ENCODE data around the gene PLD5. TPM values are rescaled to one million over a fixed set of nuclear protein-coding genes. Genes with fewer than 3 reads are reported as not detected.

Gene PLD5
- total and polyA plus RNA-seq, 2 of the 13 experiments (the other 11 are each of a cell fraction or from before 2014, with no cell fraction given) = not detected

GRCh38 chr1:242449661-242450060 is 74.8 kb downstream of the PLD5 start:
- no peaks in the 10 kb centered on the region for H3K79me2 ChIP-seq (ENCODE audit: insufficient read depth, low read length)
- no peaks in the 10 kb centered on the region for H3K9me3 ChIP-seq (ENCODE audit: low read length)
- no peak overlapping the region for H3K4me2 ChIP-seq (ENCODE audit: low read depth, low read length)
- ATAC-seq (no peak), DNase-seq (ENCODE audit: low spot score) (no peak), FAIRE-seq (no peak)
- H3K36me3 ChIP-seq (replicated peaks in 1 of 2; ENCODE audit: control insufficient read depth in 1 of 2, insufficient read depth in 2 of 2, low read length in 2 of 2) = no peaks in the 10 kb centered on the region
- no peak overlapping the region for H2AFZ ChIP-seq (ENCODE audit: low read length)
- H3K9ac ChIP-seq (ENCODE audit: insufficient read depth, low read depth, low read length) = no peak overlapping the region
- no peak overlapping the region for H3K27ac ChIP-seq (ENCODE audit: extremely low read length, insufficient read depth, low read length)
- no peaks in the 10 kb centered on the region for H3K4me1 ChIP-seq (ENCODE audit: insufficient read depth, low read length)
- no peak for TF ChIP-seq FIP1L1 (IDR thresholded peaks at IDR 0.05; ENCODE audit: borderline replicate concordance, insufficient read depth, low read depth, low read length)
- no peak for TF ChIP-seq ZFP41 (CRISPR knock-in tag; IDR thresholded peaks at IDR 0.05; ENCODE audit: borderline replicate concordance)
- no peak for TF ChIP-seq AHR (CRISPR knock-in tag; IDR thresholded peaks at IDR 0.05)
- TF ChIP-seq POLR2G (IDR thresholded peaks at IDR 0.05; ENCODE audit: low read depth, low read length) = no peak
- TF ChIP-seq ARNTL (CRISPR knock-in tag; IDR thresholded peaks at IDR 0.05) = no peak
- no peak for TF ChIP-seq ZNF180 (CRISPR knock-in tag; IDR thresholded peaks at IDR 0.05; ENCODE audit: borderline replicate concordance, low read depth)
- no peak for TF ChIP-seq ZSCAN30 (CRISPR knock-in tag; IDR thresholded peaks at IDR 0.05)
- no peak for TF ChIP-seq ZFP1 (CRISPR knock-in tag; IDR thresholded peaks at IDR 0.05)
- TF ChIP-seq ZSCAN20 (CRISPR knock-in tag; IDR thresholded peaks at IDR 0.05; ENCODE audit: borderline replicate concordance) = no peak
- no peak for TF ChIP-seq ATF7-NPFF (CRISPR knock-in tag; IDR thresholded peaks at IDR 0.05; ENCODE audit: low read depth)
- no peak for TF ChIP-seq NFAT5 (CRISPR knock-in tag; IDR thresholded peaks at IDR 0.05)
- TF ChIP-seq RNF219 (CRISPR knock-in tag; IDR thresholded peaks at IDR 0.05) = no peak
- no peak for TF ChIP-seq SMARCE1 (IDR thresholded peaks at IDR 0.05; ENCODE audit: borderline replicate concordance)
- no peak for TF ChIP-seq ZNF607 (CRISPR knock-in tag; IDR thresholded peaks at IDR 0.05; ENCODE audit: borderline replicate concordance)
- BruUV-seq (replicated peaks) = no TSS peak
- no peak overlapping the region for H3K4me3 ChIP-seq (replicated peaks in 1 of 3; ENCODE audit: insufficient read depth in 1 of 3, low read depth in 2 of 3, low read length in 3 of 3)
- intact Hi-C loops (cut with micrococcal nuclease; ENCODE audit: unreplicated experiment) (no loop called here), in situ Hi-C loops (cut with HindIII; ENCODE audit: extremely low pct_ligation_motif_present, low pct_unique_long_range_greater_than_20kb) (loop anchor here (25.0 kb wide), 1 partner anchor 888 kb away; no protein-coding TSS in a partner anchor)
- WGBS (ENCODE audit: low lambda C conversion rate) = 8% methylated on average over 9 of the region's 9 CpGs
- H3K27me3 ChIP-seq (ENCODE audit: control insufficient read depth in 1 of 2, insufficient read depth in 2 of 2, low read length in 2 of 2) = no peaks in the 10 kb centered on the region; a peak in 1 of 5 replicates
- CTCF ChIA-PET (ENCODE audit: low intra/inter-chr PET ratio, low total read pairs) = no interaction called here
- H4K20me1 ChIP-seq (ENCODE audit: insufficient read depth, low read length) = no peaks in the 10 kb centered on the region
- POLR2A ChIA-PET = no interaction called here
